Measurements from ENCODE around the gene KCTD15. TPM values are rescaled to one million over a fixed set of nuclear protein-coding genes. Genes with fewer than 3 reads are reported as not detected.

Gene KCTD15
- 51.4 to 74.6 TPM (median 64.0 TPM) in 5 replicates for total RNA-seq (2022; extraction: Qiagen RNA extraction; ENCODE audit: low read depth)

GRCh38 chr19:33796164-33796875 is at the start of gene KCTD15:
Gene KCTD15 (plus strand): TSS chr19:33796870. CDS start chr19:33800455, 3,585 bp downstream.

Other genes starting within 250 kb of the KCTD15 start
- 0.05 to 0.13 TPM (median 0.11 TPM) in 4 of 5 replicates, not detected in the other for gene CHST8, start 174.9 kb upstream of the KCTD15 start, total RNA-seq (2022; extraction: Qiagen RNA extraction; ENCODE audit: low read depth)

Measured in A549 treated with DMSO at 1 μM for 4 hours (cell line).